Skeletal muscle tissue (tissue), 4 donors: ENCODE data around the gene PUDP. TPM values are rescaled to one million over a fixed set of nuclear protein-coding genes. Genes with fewer than 3 reads are reported as not detected.
"Not testable (repeated sequence)": the region's sequence is repeated elsewhere in the genome, so short reads cannot be mapped to it uniquely, and the experiment has no call there.

Experiments
- H3K27ac ChIP-seq: one replicate; pipeline ENCODE4 v1.7.0; 2013; ENCODE audit warnings: mild to moderate bottlenecking, low read depth, low read length, inconsistent platforms
- H3K27me3 ChIP-seq, 3 donors: one replicate each; pipeline ENCODE4 v1.7.0; 2013; ENCODE audit warnings: low read length in 3 of 3; ENCODE audit not compliant: control insufficient read depth in 3 of 3, insufficient read depth in 3 of 3
- H3K36me3 ChIP-seq, 3 donors: one replicate each; pipeline ENCODE4 v1.7.0; 2013; ENCODE audit warnings: low read length in 3 of 3; ENCODE audit not compliant: control insufficient read depth in 3 of 3, insufficient read depth in 3 of 3
- H3K4me1 ChIP-seq, 3 donors: one replicate each; pipeline ENCODE4 v1.7.0; 2013; ENCODE audit warnings: low read length in 3 of 3, mild to moderate bottlenecking in 3 of 3; ENCODE audit not compliant: control insufficient read depth in 3 of 3, insufficient read depth in 3 of 3
- H3K4me3 ChIP-seq, 3 donors: one replicate each; pipeline ENCODE4 v1.7.0; 2013; ENCODE audit warnings: low read length in 3 of 3
- H3K9ac ChIP-seq, 3 donors: one replicate each; pipeline ENCODE4 v1.7.0; 2013; ENCODE audit warnings: low read length in 3 of 3, mild to moderate bottlenecking in 3 of 3, moderate library complexity in 2 of 3, low read depth in 1 of 3
- H3K9me3 ChIP-seq, 3 donors: one replicate each; pipeline ENCODE4 v1.7.0; 2013; ENCODE audit warnings: low read length in 3 of 3; ENCODE audit not compliant: control insufficient read depth in 3 of 3
- total RNA-seq: library from RNA; depleted of rRNA; stranded (reverse); fragments of >200 nt; gene quantifications from one replicate; pipeline ENCODE4 v1.2.3, GENCODE V29; 2014
- donor health status: Osteomylitis.

PUDP gene
- total RNA-seq = 15.1 TPM

- peak within 1 kb of the TSS; percentile 80 for H3K27ac ChIP-seq
- H3K27me3 ChIP-seq = no peaks in the 10 kb centered on the region
- peaks cover 0 to 20% (median 2%) of the 10 kb centered on the region in 3 donors for H3K4me1 ChIP-seq
- H3K9ac ChIP-seq = peak within 1 kb of the TSS; percentile 76 to 84 (median 82)
- no peaks in the 10 kb centered on the region for H3K9me3 ChIP-seq
- peak within 1 kb of the TSS; percentile 84 to 97 (median 92) for H3K4me3 ChIP-seq
- no peaks in the 10 kb centered on the region for H3K36me3 ChIP-seq
These were observed at the start of gene PUDP for GRCh38 chrX:7147978-7148854. PUDP (minus strand) TSS chrX:7148153; CDS start chrX:7148113, 40 bp downstream.

- Histone ChIP-seq H3K9ac (no peak overlapping the region), H3K4me3 (no peak overlapping the region), H3K27ac (no peak overlapping the region), H3K36me3 (peaks cover 0 to 5% (median 2%) of the 10 kb centered on the region in 3 donors), H3K4me1 (no peaks in the 10 kb centered on the region), H3K27me3 (no peaks in the 10 kb centered on the region), H3K9me3 (no peaks in the 10 kb centered on the region)
These were observed 46.7 kb upstream of the PUDP start for GRCh38 chrX:7194606-7195005.

GRCh38 chrX:7192871-7193270 is 44.9 kb upstream of the PUDP start:
- Histone ChIP-seq H3K4me3 (no peak overlapping the region), H3K27ac (no peak overlapping the region), H3K9me3 (no peaks in the 10 kb centered on the region), H3K9ac (no peak overlapping the region), H3K4me1 (no peaks in the 10 kb centered on the region), H3K27me3 (no peaks in the 10 kb centered on the region), H3K36me3 (peaks cover 0 to 5% (median 2%) of the 10 kb centered on the region in 3 donors)

- H3K9me3 ChIP-seq = no peaks in the 10 kb centered on the region
- peaks cover 0 to 5% (median 2%) of the 10 kb centered on the region in 3 donors for H3K36me3 ChIP-seq
- H3K27me3 ChIP-seq = no peaks in the 10 kb centered on the region
- no peak overlapping the region for H3K4me3 ChIP-seq
- H3K4me1 ChIP-seq = no peaks in the 10 kb centered on the region
- H3K27ac ChIP-seq = no peak overlapping the region
- no peak overlapping the region for H3K9ac ChIP-seq
These were observed 43.7 kb upstream of the PUDP start for GRCh38 chrX:7191681-7192110.

GRCh38 chrX:7190157-7190556 is 42.2 kb upstream of the PUDP start:
- Histone ChIP-seq H3K27ac (no peak overlapping the region), H3K27me3 (no peaks in the 10 kb centered on the region), H3K9me3 (no peaks in the 10 kb centered on the region), H3K4me3 (no peak overlapping the region), H3K9ac (no peak overlapping the region), H3K4me1 (no peaks in the 10 kb centered on the region), H3K36me3 (peaks cover 0 to 5% (median 2%) of the 10 kb centered on the region in 3 donors)

- Histone ChIP-seq H3K4me1 (no peaks in the 10 kb centered on the region), H3K27ac (no peak overlapping the region), H3K36me3 (peaks cover 0 to 5% (median 2%) of the 10 kb centered on the region in 3 donors), H3K9me3 (no peaks in the 10 kb centered on the region), H3K9ac (no peak overlapping the region), H3K4me3 (no peak overlapping the region), H3K27me3 (no peaks in the 10 kb centered on the region)
These were observed 40.7 kb upstream of the PUDP start for GRCh38 chrX:7188672-7189071.

- no peaks in the 10 kb centered on the region for H3K36me3 ChIP-seq
- no peaks in the 10 kb centered on the region for H3K27me3 ChIP-seq
- H3K9ac ChIP-seq = no peak overlapping the region
- H3K27ac ChIP-seq = no peak overlapping the region
- no peaks in the 10 kb centered on the region for H3K4me1 ChIP-seq
- H3K9me3 ChIP-seq = no peaks in the 10 kb centered on the region
- no peak overlapping the region for H3K4me3 ChIP-seq
These were observed 36.9 kb upstream of the PUDP start for GRCh38 chrX:7184816-7185215.

GRCh38 chrX:7179446-7179845 is 31.5 kb upstream of the PUDP start:
- H3K9ac ChIP-seq = no peak overlapping the region
- H3K27ac ChIP-seq = no peak overlapping the region
- H3K4me1 ChIP-seq = no peaks in the 10 kb centered on the region
- H3K36me3 ChIP-seq = no peaks in the 10 kb centered on the region
- H3K27me3 ChIP-seq = no peaks in the 10 kb centered on the region
- H3K4me3 ChIP-seq = no peak overlapping the region
- H3K9me3 ChIP-seq = no peaks in the 10 kb centered on the region

GRCh38 chrX:7178859-7179258 is 30.9 kb upstream of the PUDP start:
- H3K9ac ChIP-seq, H3K4me1 ChIP-seq, H3K27me3 ChIP-seq, H3K4me3 ChIP-seq, H3K9me3 ChIP-seq, H3K36me3 ChIP-seq, H3K27ac ChIP-seq: not testable (repeated sequence)

GRCh38 chrX:7170898-7171297 is 22.9 kb upstream of the PUDP start:
- H3K36me3 ChIP-seq = no peaks in the 10 kb centered on the region
- H3K4me3 ChIP-seq = no peak overlapping the region
- H3K9me3 ChIP-seq = no peaks in the 10 kb centered on the region
- no peaks in the 10 kb centered on the region for H3K4me1 ChIP-seq
- no peak overlapping the region for H3K27ac ChIP-seq
- no peak overlapping the region for H3K9ac ChIP-seq
- no peaks in the 10 kb centered on the region for H3K27me3 ChIP-seq
